SU-DHL-6 (cell line): ENCODE measurements around the gene TGFB1.

Experiments used
- CTCF ChIP-seq: fragments of 200-600 bp; sonication (generic); IDR thresholded peaks from one replicate; pipeline ENCODE4 v1.5.1; 2017; ENCODE audit warnings: antibody characterized with exemption, mild to moderate bottlenecking, low read length, moderate library complexity; ENCODE audit not compliant: insufficient read depth, poor library complexity, severe bottlenecking
- EZH2phosphoT487 ChIP-seq: fragments of 200-600 bp; sonication (generic), shearing (Covaris generic); conservative IDR thresholded peaks from 2 replicates; pipeline ENCODE4 v1.6.1; 2018; ENCODE audit warnings: mild to moderate bottlenecking, antibody characterized with exemption, low read length, moderate library complexity, mixed read lengths

- no peak for TF ChIP-seq CTCF
- no peak for TF ChIP-seq EZH2phosphoT487
These were observed 43.6 kb upstream of the TGFB1 start, which contains the start of the genes BCKDHA and EXOSC5 for GRCh38 chr19:41397086-41398049.
